22Rv1 (cell line): Measurements from ENCODE around the gene PXYLP1.

Experiments
- CTCF ChIP-seq: fragments of 450-650 bp; IDR thresholded peaks from 2 replicates; pipeline ENCODE4 v1.5.1; 2017; ENCODE audit warnings: mild to moderate bottlenecking
- ZFX ChIP-seq: fragments of 450-650 bp; IDR thresholded peaks from 2 replicates; pipeline ENCODE4 v1.6.1; 2017; ENCODE audit warnings: antibody characterized with exemption, borderline replicate concordance

- TF ChIP-seq ZFX, result no peak
- TF ChIP-seq CTCF, result no peak
Measured at GRCh38 chr3:141258973-141259372, 27.3 kb downstream of the PXYLP1 start.
